ENCODE measurements around the gene PLXDC2. TPM values are rescaled to one million over a fixed set of nuclear protein-coding genes. Genes with fewer than 3 reads are reported as not detected.
"Not testable (repeated sequence)": the region's sequence is repeated elsewhere in the genome, so short reads cannot be mapped to it uniquely, and the experiment has no call there.

The PLXDC2 gene
- total and polyA plus RNA-seq, 2 donors (not counting 1 experiment from before 2014, with no cell fraction given) = 0.07 TPM

- intact Hi-C loops (cut with micrococcal nuclease) = no loop called here
- no peak for ATAC-seq (ENCODE audit: low read depth)
- no peak overlapping the region for H2AFZ ChIP-seq (ENCODE audit: insufficient read depth, low read depth, low read length, poor library complexity, severe bottlenecking)
- no peaks in the 10 kb centered on the region for H4K20me1 ChIP-seq (ENCODE audit: control insufficient read depth, insufficient read depth, low read length, poor library complexity, severe bottlenecking)
- no peaks in the 10 kb centered on the region for H3K27me3 ChIP-seq (replicated peaks in 1 of 4; ENCODE audit: control extremely low read depth in 1 of 4, control insufficient read depth in 3 of 4, insufficient read depth in 4 of 4, low read length in 3 of 4)
- POLR2A ChIA-PET = no interaction called here
- H3K27ac ChIP-seq (ENCODE audit: low read length in 2 of 2) = no peak overlapping the region
- H3K9me3 ChIP-seq (ENCODE audit: control extremely low read depth in 1 of 3, control insufficient read depth in 2 of 3, insufficient read depth in 1 of 3, low read length in 2 of 3) = no peaks in the 10 kb centered on the region
- no peak for TF ChIP-seq CTCF (IDR thresholded peaks at IDR 0.05)
- no peak for TF ChIP-seq EZH2 (IDR thresholded peaks at IDR 0.05; ENCODE audit: borderline replicate concordance, insufficient read depth, low read depth, low read length, poor library complexity, severe bottlenecking)
- Mint-ChIP-seq H3K4me3 (no peak overlapping the region), H3K27me3 (no peaks in the 10 kb centered on the region), H3K4me1 (no peaks in the 10 kb centered on the region), H3K27ac (no peak overlapping the region), H3K9me3 (ENCODE audit: insufficient read depth) (no peaks in the 10 kb centered on the region)
- no peak for DNase-seq
- no peak overlapping the region for H3K4me3 ChIP-seq (ENCODE audit: control extremely low read depth in 1 of 5, extremely low read depth in 1 of 5, insufficient read depth in 1 of 5, low read depth in 2 of 5, low read length in 4 of 5)
- H3K36me3 ChIP-seq (replicated peaks in 1 of 2; ENCODE audit: control extremely low read depth in 1 of 2, control insufficient read depth in 1 of 2, extremely low read depth in 1 of 2, insufficient read depth in 2 of 2, low read length in 1 of 2) = no peaks in the 10 kb centered on the region
- H3K4me2 ChIP-seq (replicated peaks; ENCODE audit: low read depth, low read length, poor library complexity, severe bottlenecking) = no peak overlapping the region
- 100% methylated on average over 1 of the region's 3 CpGs for WGBS (ENCODE audit: insufficient coverage)
- no peaks in the 10 kb centered on the region for H3K79me2 ChIP-seq (ENCODE audit: control insufficient read depth, insufficient read depth, low read length)
- CTCF ChIA-PET = no interaction called here
- H3K4me1 ChIP-seq (ENCODE audit: control insufficient read depth in 2 of 2, insufficient read depth in 2 of 2, low read length in 2 of 2) = no peaks in the 10 kb centered on the region
- H3K9ac ChIP-seq (ENCODE audit: low read length) = no peak overlapping the region
Measured at GRCh38 chr10:20041931-20042330, 225.7 kb downstream of the PLXDC2 start.

- H3K79me2 ChIP-seq (ENCODE audit: control insufficient read depth, insufficient read depth, low read length); ATAC-seq (ENCODE audit: low read depth); H4K20me1 ChIP-seq (ENCODE audit: control insufficient read depth, insufficient read depth, low read length, poor library complexity, severe bottlenecking); H3K27ac Mint-ChIP-seq; intact Hi-C loops (cut with micrococcal nuclease); H3K27ac ChIP-seq (ENCODE audit: low read length in 2 of 2); POLR2A ChIA-PET; H3K27me3 Mint-ChIP-seq; H2AFZ ChIP-seq (ENCODE audit: insufficient read depth, low read depth, low read length, poor library complexity, severe bottlenecking); H3K4me1 Mint-ChIP-seq; CTCF ChIA-PET; H3K4me3 ChIP-seq (ENCODE audit: control extremely low read depth in 1 of 5, extremely low read depth in 1 of 5, insufficient read depth in 1 of 5, low read depth in 2 of 5, low read length in 4 of 5); H3K27me3 ChIP-seq (replicated peaks in 1 of 4; ENCODE audit: control extremely low read depth in 1 of 4, control insufficient read depth in 3 of 4, insufficient read depth in 4 of 4, low read length in 3 of 4); H3K9me3 ChIP-seq (ENCODE audit: control extremely low read depth in 1 of 3, control insufficient read depth in 2 of 3, insufficient read depth in 1 of 3, low read length in 2 of 3); H3K4me2 ChIP-seq (replicated peaks; ENCODE audit: low read depth, low read length, poor library complexity, severe bottlenecking); DNase-seq; H3K4me3 Mint-ChIP-seq; H3K36me3 ChIP-seq (replicated peaks in 1 of 2; ENCODE audit: control extremely low read depth in 1 of 2, control insufficient read depth in 1 of 2, extremely low read depth in 1 of 2, insufficient read depth in 2 of 2, low read length in 1 of 2); H3K4me1 ChIP-seq (ENCODE audit: control insufficient read depth in 2 of 2, insufficient read depth in 2 of 2, low read length in 2 of 2); H3K9ac ChIP-seq (ENCODE audit: low read length); H3K9me3 Mint-ChIP-seq (ENCODE audit: insufficient read depth): not testable (repeated sequence)
- WGBS (ENCODE audit: insufficient coverage) = 100% methylated on average over 2 of the region's 5 CpGs
Measured at GRCh38 chr10:20045100-20045499, 228.9 kb downstream of the PLXDC2 start.

Measured in B cell (primary cell).